Endodermal cell (in vitro differentiated cells): Measurements from ENCODE around the gene RSRC1. TPM values are rescaled to one million over a fixed set of nuclear protein-coding genes. Genes with fewer than 3 reads are reported as not detected.

Source experiments
- DNase-seq: peaks from one replicate; pipeline ENCODE4 v3.0.0-alpha.2; 2017
- H3K27ac ChIP-seq: 2 replicates; pipeline ENCODE4 v1.5.1; 2013; ENCODE audit warnings: mild to moderate bottlenecking, low read depth, low read length, moderate library complexity
- H3K27me3 ChIP-seq: 2 replicates; pipeline ENCODE4 v1.6.1; 2013; ENCODE audit warnings: mild to moderate bottlenecking, low read length, moderate library complexity; ENCODE audit not compliant: insufficient read depth, control insufficient read depth, poor library complexity, severe bottlenecking
- H3K36me3 ChIP-seq: 2 replicates; pipeline ENCODE4 v1.7.0; 2013; ENCODE audit warnings: mild to moderate bottlenecking, low read length, moderate library complexity; ENCODE audit not compliant: control insufficient read depth, insufficient read depth
- H3K4me1 ChIP-seq: one replicate; pipeline ENCODE4 v1.7.0; 2013; ENCODE audit warnings: low read length; ENCODE audit not compliant: control insufficient read depth, insufficient read depth
- H3K4me3 ChIP-seq: 2 replicates; pipeline ENCODE4 v1.5.1; 2013; ENCODE audit warnings: mild to moderate bottlenecking, low read length, moderate library complexity
- H3K9ac ChIP-seq: 2 replicates; pipeline ENCODE4 v1.6.1; 2013; ENCODE audit warnings: mild to moderate bottlenecking, low read length, moderate library complexity; ENCODE audit not compliant: poor library complexity, severe bottlenecking; ENCODE audit errors: extremely low read depth
- H3K9me3 ChIP-seq: 2 replicates; pipeline ENCODE4 v1.6.1; 2013; ENCODE audit warnings: mild to moderate bottlenecking, low read length, moderate library complexity; ENCODE audit not compliant: control insufficient read depth
- H3K27ac Mint-ChIP-seq: 2 replicates; pipeline ENCODE4 v1.8.0; 2020; ENCODE audit warnings: mixed read lengths
- H3K27me3 Mint-ChIP-seq: 2 replicates; pipeline ENCODE4 v1.8.0; 2021; ENCODE audit warnings: mild to moderate bottlenecking, mixed read lengths; ENCODE audit not compliant: insufficient read depth
- H3K36me3 Mint-ChIP-seq: 2 replicates; pipeline ENCODE4 v1.8.0; 2020; ENCODE audit warnings: low read depth, mixed read lengths
- H3K4me1 Mint-ChIP-seq: 2 replicates; pipeline ENCODE4 v1.8.0; 2020; ENCODE audit warnings: mixed read lengths
- H3K4me3 Mint-ChIP-seq: 2 replicates; pipeline ENCODE4 v1.8.0; 2020; ENCODE audit warnings: mild to moderate bottlenecking, moderate library complexity, mixed read lengths
- H3K9me3 Mint-ChIP-seq: 2 replicates; pipeline ENCODE4 v1.8.0; 2020; ENCODE audit warnings: mild to moderate bottlenecking, mixed read lengths
- WGBS, 2 experiments: methylation state at CpG; one replicate each; pipeline versions ENCODE4 v1.1.5 to v1.1.7; 2013; ENCODE audit warnings: missing lambda C conversion rate in 2 of 2, mixed read lengths in 1 of 2; ENCODE audit not compliant: insufficient coverage in 1 of 2, insufficient read length in 1 of 2; 5-methylcytosine and 5-hydroxymethylcytosine counted together
- total RNA-seq, 2 donors: library from RNA; stranded (reverse); fragmentation: NEBNext Ultra II Directional in 1 of 2; extraction: Animal tissue kit (Norgen Biotek cat#: 25700) in 1 of 2; gene quantifications; 2 replicates in 1 of 2; 3 replicates in 1 of 2; pipeline ENCODE4 v1.2.1, GENCODE V29; 2021
- TF ChIP-seq, protein P1 (sequence below): fragments of 200-600 bp; sonication (generic); conservative IDR thresholded peaks from 2 replicates; pipeline ENCODE4 v1.5.0; 2021; ENCODE audit warnings: antibody characterized with exemption, mild to moderate bottlenecking

The RSRC1 gene
- total RNA-seq, 2 donors from 2014 or later, result 45.3 to 52.1 TPM

DNA sequence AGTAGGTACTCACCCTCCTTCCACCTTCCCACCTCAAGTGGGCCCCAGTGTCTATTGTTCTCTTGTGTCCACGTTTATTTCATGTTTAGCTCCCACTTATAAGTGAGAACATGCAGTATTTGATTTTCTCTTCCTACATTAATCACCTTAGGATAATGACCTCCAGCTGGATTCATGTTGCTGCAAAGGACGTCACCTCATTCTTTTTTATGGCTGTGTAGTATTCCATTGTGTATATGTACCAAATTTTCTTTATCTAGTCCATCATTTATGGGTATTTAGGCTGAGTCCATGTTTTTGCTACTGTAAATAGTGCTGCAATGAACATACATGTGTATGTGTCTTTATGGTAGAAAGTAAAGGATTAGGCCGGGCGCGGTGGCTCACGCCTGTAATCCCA lies 455.2 kb downstream of the RSRC1 start:
- H3K4me3 ChIP-seq, result no peak overlapping the region
- TF ChIP-seq, protein P1, sequence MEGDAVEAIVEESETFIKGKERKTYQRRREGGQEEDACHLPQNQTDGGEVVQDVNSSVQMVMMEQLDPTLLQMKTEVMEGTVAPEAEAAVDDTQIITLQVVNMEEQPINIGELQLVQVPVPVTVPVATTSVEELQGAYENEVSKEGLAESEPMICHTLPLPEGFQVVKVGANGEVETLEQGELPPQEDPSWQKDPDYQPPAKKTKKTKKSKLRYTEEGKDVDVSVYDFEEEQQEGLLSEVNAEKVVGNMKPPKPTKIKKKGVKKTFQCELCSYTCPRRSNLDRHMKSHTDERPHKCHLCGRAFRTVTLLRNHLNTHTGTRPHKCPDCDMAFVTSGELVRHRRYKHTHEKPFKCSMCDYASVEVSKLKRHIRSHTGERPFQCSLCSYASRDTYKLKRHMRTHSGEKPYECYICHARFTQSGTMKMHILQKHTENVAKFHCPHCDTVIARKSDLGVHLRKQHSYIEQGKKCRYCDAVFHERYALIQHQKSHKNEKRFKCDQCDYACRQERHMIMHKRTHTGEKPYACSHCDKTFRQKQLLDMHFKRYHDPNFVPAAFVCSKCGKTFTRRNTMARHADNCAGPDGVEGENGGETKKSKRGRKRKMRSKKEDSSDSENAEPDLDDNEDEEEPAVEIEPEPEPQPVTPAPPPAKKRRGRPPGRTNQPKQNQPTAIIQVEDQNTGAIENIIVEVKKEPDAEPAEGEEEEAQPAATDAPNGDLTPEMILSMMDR, result no peak
- no peak overlapping the region for H3K9ac ChIP-seq
- no peak overlapping the region for H3K4me3 Mint-ChIP-seq
- no peaks in the 10 kb centered on the region for H3K9me3 ChIP-seq
- no peaks in the 10 kb centered on the region for H3K36me3 ChIP-seq
- H3K27ac ChIP-seq, result no peak overlapping the region
- no peak overlapping the region for H3K27ac Mint-ChIP-seq
- H3K4me1 ChIP-seq, result no peaks in the 10 kb centered on the region
- no peaks in the 10 kb centered on the region for H3K4me1 Mint-ChIP-seq
- H3K9me3 Mint-ChIP-seq, result peaks cover 6% of the 10 kb centered on the region
- 90 to 95% methylated on average over 1 to 6 of the region's 6 CpGs for WGBS, 2 experiments
- H3K36me3 Mint-ChIP-seq, result no peaks in the 10 kb centered on the region
- H3K27me3 ChIP-seq, result peaks cover 17% of the 10 kb centered on the region
- peaks cover 22% of the 10 kb centered on the region for H3K27me3 Mint-ChIP-seq
- no peak for DNase-seq

DNA sequence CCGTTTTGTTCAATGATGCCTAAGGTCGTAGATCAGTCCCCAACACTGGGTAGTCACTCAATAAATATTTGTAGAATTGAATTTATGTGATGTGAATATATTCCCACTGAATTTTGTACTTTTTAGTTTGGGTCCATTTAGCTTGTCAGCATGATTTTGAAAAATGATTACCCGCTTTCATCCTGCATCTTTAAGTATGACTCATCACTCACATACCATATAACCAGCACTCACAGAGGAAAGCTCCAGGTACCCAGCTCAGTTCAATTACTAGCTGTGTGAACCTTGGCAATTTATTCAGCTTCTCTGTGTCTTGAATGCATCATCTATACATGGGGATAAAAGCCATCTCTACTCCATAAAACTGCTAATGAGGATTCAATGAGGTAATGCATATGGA lies 458.9 kb downstream of the RSRC1 start:
- no peak overlapping the region for H3K9ac ChIP-seq
- no peak overlapping the region for H3K27ac ChIP-seq
- H3K27me3 Mint-ChIP-seq, result peaks cover 36% of the 10 kb centered on the region
- H3K4me1 ChIP-seq, result no peaks in the 10 kb centered on the region
- no peak overlapping the region for H3K4me3 Mint-ChIP-seq
- H3K36me3 ChIP-seq, result no peaks in the 10 kb centered on the region
- H3K36me3 Mint-ChIP-seq, result no peaks in the 10 kb centered on the region
- H3K27ac Mint-ChIP-seq, result no peak overlapping the region
- H3K27me3 ChIP-seq, result peaks cover 20% of the 10 kb centered on the region
- TF ChIP-seq, protein P1, result no peak
- peaks cover 1% of the 10 kb centered on the region for H3K4me1 Mint-ChIP-seq
- peaks cover 10% of the 10 kb centered on the region for H3K9me3 Mint-ChIP-seq
- no peaks in the 10 kb centered on the region for H3K9me3 ChIP-seq
- 75 to 89% methylated on average over 2 to 3 of the region's 3 CpGs for WGBS, 2 experiments
- no peak for DNase-seq
- H3K4me3 ChIP-seq, result no peak overlapping the region

DNA sequence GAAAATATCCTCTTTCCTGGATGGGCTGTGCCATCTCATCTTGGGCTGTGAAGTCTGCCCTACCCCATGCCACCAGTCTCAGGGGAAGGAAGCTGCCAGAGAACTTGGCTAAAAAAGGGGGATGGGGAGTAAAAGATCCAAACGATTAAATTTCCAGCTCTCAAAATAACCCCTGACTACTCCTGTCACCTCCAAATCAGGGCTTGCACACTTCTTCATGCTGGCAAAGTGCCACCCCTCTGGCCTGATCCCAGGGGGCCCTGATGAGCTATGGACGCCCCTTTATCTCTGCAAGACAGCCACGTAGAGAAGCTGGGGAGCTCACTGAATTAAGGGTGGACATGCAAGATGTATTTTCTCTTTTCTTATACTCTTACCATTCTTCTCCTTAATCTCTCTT lies 459.9 kb downstream of the RSRC1 start:
- peaks cover 10% of the 10 kb centered on the region for H3K9me3 Mint-ChIP-seq
- DNase-seq, result no peak
- Histone ChIP-seq H3K9me3 (no peaks in the 10 kb centered on the region), H3K4me3 (no peak overlapping the region), H3K9ac (no peak overlapping the region), H3K4me1 (no peaks in the 10 kb centered on the region), H3K27me3 (peaks cover 20% of the 10 kb centered on the region), H3K27ac (no peak overlapping the region), H3K36me3 (no peaks in the 10 kb centered on the region)
- peaks cover 36% of the 10 kb centered on the region for H3K27me3 Mint-ChIP-seq
- H3K4me3 Mint-ChIP-seq, result no peak overlapping the region
- TF ChIP-seq, protein P1, result no peak
- WGBS, 2 experiments, result 80 to 86% methylated on average over 1 to 3 of the region's 3 CpGs
- peak overlapping the region; percentile 89 for H3K27ac Mint-ChIP-seq
- H3K36me3 Mint-ChIP-seq, result no peaks in the 10 kb centered on the region
- H3K4me1 Mint-ChIP-seq, result peaks cover 1% of the 10 kb centered on the region
